Pons (tissue), 1 donor: ENCODE measurements around the gene TMEM164.
"Not testable (repeated sequence)": the region's sequence is repeated elsewhere in the genome, so short reads cannot be mapped to it uniquely, and the experiment has no call there.

Experiments used
- DNase-seq: peaks from one replicate; pipeline ENCODE4 v3.0.0-alpha.2; 2016; ENCODE audit warnings: low spot score

TMEM164 gene

GRCh38 chrX:110002300-110003166, at the start of gene TMEM164:
Gene TMEM164 (plus strand): TSS chrX:110003114. CDS start chrX:110003775, 661 bp downstream.
- DNase-seq: peak; percentile 64

GRCh38 chrX:109954333-109954732, 48.6 kb upstream of the TMEM164 start:
- no peak for DNase-seq

- DNase-seq: no peak
These were observed 48.0 kb upstream of the TMEM164 start for GRCh38 chrX:109954955-109955354.

- DNase-seq: no peak
These were observed 44.6 kb upstream of the TMEM164 start for GRCh38 chrX:109958266-109958665.

GRCh38 chrX:109959356-109959871, 43.5 kb upstream of the TMEM164 start:
- DNase-seq: no peak

- DNase-seq: no peak
These were observed 38.5 kb upstream of the TMEM164 start for GRCh38 chrX:109964390-109964789.

GRCh38 chrX:109966246-109966645, 36.7 kb upstream of the TMEM164 start:
- DNase-seq: no peak

GRCh38 chrX:109967156-109967555, 35.8 kb upstream of the TMEM164 start:
- DNase-seq: no peak

- not testable (repeated sequence) for DNase-seq
These were observed 32.1 kb upstream of the TMEM164 start for GRCh38 chrX:109970841-109971240.

GRCh38 chrX:109974906-109975655, 27.8 kb upstream of the TMEM164 start:
- no peak for DNase-seq

- DNase-seq: not testable (repeated sequence)
These were observed 17.7 kb upstream of the TMEM164 start for GRCh38 chrX:109985210-109985609.

GRCh38 chrX:109987884-109988283, 15.0 kb upstream of the TMEM164 start:
- DNase-seq: no peak

GRCh38 chrX:109990582-109991276, 12.2 kb upstream of the TMEM164 start:
- no peak for DNase-seq

- DNase-seq: no peak
These were observed 10.7 kb upstream of the TMEM164 start for GRCh38 chrX:109992203-109992602.

GRCh38 chrX:109995155-109995554, 7.8 kb upstream of the TMEM164 start:
- no peak for DNase-seq

- no peak for DNase-seq
These were observed 5.0 kb upstream of the TMEM164 start for GRCh38 chrX:109997786-109998452.

GRCh38 chrX:110000000-110000399, 2.9 kb upstream of the TMEM164 start:
- DNase-seq: no peak

- no peak for DNase-seq
These were observed 1.8 kb upstream of the TMEM164 start for GRCh38 chrX:110000847-110001713.

- DNase-seq: no peak
These were observed 1.1 kb upstream of the TMEM164 start for GRCh38 chrX:110001740-110002299.
